Endothelial cell (in vitro differentiated cells): Measurements from ENCODE around the gene GNG10. TPM values are rescaled to one million over a fixed set of nuclear protein-coding genes. Genes with fewer than 3 reads are reported as not detected.

ENCODE experiments used
- DNase-seq: peaks from one replicate; pipeline ENCODE4 v3.0.0; 2021; ENCODE audit warnings: low spot score
- H3K27ac Mint-ChIP-seq: one replicate; pipeline ENCODE4 v1.8.0; 2021; ENCODE audit warnings: mixed read lengths, inconsistent platforms; ENCODE audit not compliant: unreplicated experiment
- H3K27me3 Mint-ChIP-seq: one replicate; pipeline ENCODE4 v1.8.0; 2021; ENCODE audit warnings: mild to moderate bottlenecking, moderate library complexity, mixed read lengths, inconsistent platforms; ENCODE audit not compliant: unreplicated experiment
- H3K36me3 Mint-ChIP-seq: one replicate; pipeline ENCODE4 v1.8.0; 2021; ENCODE audit warnings: mild to moderate bottlenecking, low read depth, mixed read lengths, inconsistent platforms; ENCODE audit not compliant: unreplicated experiment
- H3K4me1 Mint-ChIP-seq: one replicate; pipeline ENCODE4 v1.8.0; 2021; ENCODE audit warnings: mild to moderate bottlenecking, mixed read lengths, inconsistent platforms; ENCODE audit not compliant: unreplicated experiment
- H3K4me3 Mint-ChIP-seq: one replicate; pipeline ENCODE4 v1.8.0; 2021; ENCODE audit warnings: mild to moderate bottlenecking, mixed read lengths, inconsistent platforms; ENCODE audit not compliant: unreplicated experiment
- H3K9me3 Mint-ChIP-seq: one replicate; pipeline ENCODE4 v1.8.0; 2021; ENCODE audit warnings: mixed read lengths, inconsistent platforms; ENCODE audit not compliant: unreplicated experiment
- total RNA-seq: library from RNA; stranded (reverse); fragmentation: NEBNext Ultra II Directional; extraction: Animal tissue kit (Norgen Biotek cat#: 25700); gene quantifications from one replicate; pipeline ENCODE4 v1.2.1, GENCODE V29; 2021; ENCODE audit not compliant: unreplicated experiment
- TF ChIP-seq, protein P1 (sequence below): fragments of 200-600 bp; sonication (generic); IDR thresholded peaks from one replicate; pipeline ENCODE4 v1.5.0; 2021; ENCODE audit warnings: antibody characterized with exemption; ENCODE audit not compliant: unreplicated experiment

GNG10 gene
- total RNA-seq, 1 donor from 2014 or later: 60.4 TPM

DNA sequence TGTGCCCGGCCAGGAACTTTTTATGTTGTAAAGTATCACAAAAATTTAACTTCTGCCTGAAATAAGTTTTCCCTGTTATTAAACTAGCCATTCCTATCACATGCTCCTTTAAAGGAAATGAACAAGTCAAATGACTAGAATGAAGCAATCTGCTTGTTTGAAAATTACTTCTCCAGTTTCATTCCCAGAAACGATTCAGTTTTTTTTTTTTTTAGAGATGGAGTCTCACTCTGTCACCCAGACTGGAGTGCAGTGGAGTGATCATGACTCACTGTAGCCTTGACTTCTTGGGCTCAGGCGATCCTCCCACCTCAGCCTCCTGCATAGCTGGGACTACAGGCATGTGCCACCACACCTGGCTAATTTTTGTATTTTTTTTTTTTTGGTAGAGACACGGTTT, 13.3 kb upstream of the GNG10 start:
- Mint-ChIP-seq H3K4me3 (no peak overlapping the region), H3K27me3 (no peaks in the 10 kb centered on the region), H3K36me3 (peaks cover 4% of the 10 kb centered on the region), H3K4me1 (no peaks in the 10 kb centered on the region), H3K27ac (no peak overlapping the region), H3K9me3 (no peaks in the 10 kb centered on the region)
- no peak for DNase-seq
- TF ChIP-seq, protein P1, sequence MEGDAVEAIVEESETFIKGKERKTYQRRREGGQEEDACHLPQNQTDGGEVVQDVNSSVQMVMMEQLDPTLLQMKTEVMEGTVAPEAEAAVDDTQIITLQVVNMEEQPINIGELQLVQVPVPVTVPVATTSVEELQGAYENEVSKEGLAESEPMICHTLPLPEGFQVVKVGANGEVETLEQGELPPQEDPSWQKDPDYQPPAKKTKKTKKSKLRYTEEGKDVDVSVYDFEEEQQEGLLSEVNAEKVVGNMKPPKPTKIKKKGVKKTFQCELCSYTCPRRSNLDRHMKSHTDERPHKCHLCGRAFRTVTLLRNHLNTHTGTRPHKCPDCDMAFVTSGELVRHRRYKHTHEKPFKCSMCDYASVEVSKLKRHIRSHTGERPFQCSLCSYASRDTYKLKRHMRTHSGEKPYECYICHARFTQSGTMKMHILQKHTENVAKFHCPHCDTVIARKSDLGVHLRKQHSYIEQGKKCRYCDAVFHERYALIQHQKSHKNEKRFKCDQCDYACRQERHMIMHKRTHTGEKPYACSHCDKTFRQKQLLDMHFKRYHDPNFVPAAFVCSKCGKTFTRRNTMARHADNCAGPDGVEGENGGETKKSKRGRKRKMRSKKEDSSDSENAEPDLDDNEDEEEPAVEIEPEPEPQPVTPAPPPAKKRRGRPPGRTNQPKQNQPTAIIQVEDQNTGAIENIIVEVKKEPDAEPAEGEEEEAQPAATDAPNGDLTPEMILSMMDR: no peak

DNA sequence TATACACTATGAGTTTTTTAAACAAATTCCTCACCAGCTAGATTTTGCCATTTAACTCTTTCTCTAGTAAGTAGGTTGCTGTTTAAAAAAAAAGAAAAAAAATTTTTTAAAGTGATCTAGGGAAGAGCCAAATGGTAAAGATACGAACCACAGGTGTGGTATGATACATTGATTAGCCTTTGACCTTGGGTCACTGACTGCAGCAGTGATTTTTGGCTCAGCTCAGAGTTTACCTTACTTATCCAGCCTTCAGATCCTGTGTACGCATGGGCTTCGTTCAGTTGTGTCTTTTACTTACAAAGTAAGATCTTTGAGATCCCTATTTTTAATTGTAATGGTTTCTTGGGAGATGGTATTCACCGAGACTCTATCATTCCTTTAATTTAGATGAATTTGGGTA, 12.4 kb upstream of the GNG10 start:
- no peak overlapping the region for H3K4me3 Mint-ChIP-seq
- H3K27ac Mint-ChIP-seq: no peak overlapping the region
- no peak for DNase-seq
- H3K36me3 Mint-ChIP-seq: peaks cover 4% of the 10 kb centered on the region
- TF ChIP-seq, protein P1: no peak
- no peaks in the 10 kb centered on the region for H3K9me3 Mint-ChIP-seq
- no peaks in the 10 kb centered on the region for H3K27me3 Mint-ChIP-seq
- no peaks in the 10 kb centered on the region for H3K4me1 Mint-ChIP-seq

DNA sequence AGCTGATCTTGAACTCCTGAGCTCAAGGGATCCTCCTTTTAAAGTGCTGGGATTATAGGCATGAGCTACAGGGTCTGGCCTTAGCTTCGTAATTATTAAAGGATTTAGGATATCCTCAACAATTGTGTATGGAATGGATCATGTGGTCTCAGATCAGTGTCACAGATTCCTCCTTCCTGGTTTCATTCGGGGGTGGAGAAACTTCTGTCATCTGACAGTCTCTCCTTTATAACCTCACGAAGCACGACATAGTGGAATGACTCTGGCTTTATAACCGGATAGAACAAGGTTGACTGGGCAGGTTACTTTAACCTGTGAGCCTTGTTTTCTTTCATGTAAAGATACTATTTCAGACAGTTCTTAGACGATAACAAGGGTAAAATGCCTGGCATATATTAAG, 4.4 kb upstream of the GNG10 start:
- Mint-ChIP-seq H3K4me1 (peaks cover 4% of the 10 kb centered on the region), H3K36me3 (no peaks in the 10 kb centered on the region)
- TF ChIP-seq, protein P1: no peak

DNA sequence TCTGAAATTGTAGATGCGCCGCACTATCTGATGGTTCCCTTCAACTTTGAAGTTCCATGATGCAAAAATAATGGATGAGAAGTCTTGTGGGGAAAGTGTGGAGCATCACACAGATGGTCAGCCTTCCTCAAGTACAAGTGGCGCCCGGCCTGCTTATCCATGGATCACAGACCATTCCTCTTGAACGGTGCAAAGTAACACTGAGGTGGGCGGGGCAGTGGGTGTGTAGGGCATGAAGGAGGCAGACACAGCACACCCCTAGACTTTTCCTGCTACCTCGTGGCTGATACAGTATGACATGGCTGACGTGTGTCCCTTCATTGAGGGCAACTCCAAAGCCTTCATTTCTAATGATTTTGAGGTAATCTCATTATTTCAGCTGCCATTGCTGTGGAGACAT, 2.5 kb upstream of the GNG10 start:
- peaks cover 14% of the 10 kb centered on the region for H3K27me3 Mint-ChIP-seq
- H3K27ac Mint-ChIP-seq: no peak overlapping the region
- no peak overlapping the region for H3K4me3 Mint-ChIP-seq
- no peaks in the 10 kb centered on the region for H3K36me3 Mint-ChIP-seq
- H3K9me3 Mint-ChIP-seq: no peaks in the 10 kb centered on the region
- TF ChIP-seq, protein P1: no peak
- DNase-seq: no peak
- peaks cover 19% of the 10 kb centered on the region for H3K4me1 Mint-ChIP-seq

More for the DNA sequence above, 4.4 kb upstream of the GNG10 start:
- Mint-ChIP-seq H3K27me3 (peaks cover 9% of the 10 kb centered on the region), H3K27ac (no peak overlapping the region), H3K4me3 (no peak overlapping the region), H3K9me3 (no peaks in the 10 kb centered on the region)
- DNase-seq: no peak

DNA sequence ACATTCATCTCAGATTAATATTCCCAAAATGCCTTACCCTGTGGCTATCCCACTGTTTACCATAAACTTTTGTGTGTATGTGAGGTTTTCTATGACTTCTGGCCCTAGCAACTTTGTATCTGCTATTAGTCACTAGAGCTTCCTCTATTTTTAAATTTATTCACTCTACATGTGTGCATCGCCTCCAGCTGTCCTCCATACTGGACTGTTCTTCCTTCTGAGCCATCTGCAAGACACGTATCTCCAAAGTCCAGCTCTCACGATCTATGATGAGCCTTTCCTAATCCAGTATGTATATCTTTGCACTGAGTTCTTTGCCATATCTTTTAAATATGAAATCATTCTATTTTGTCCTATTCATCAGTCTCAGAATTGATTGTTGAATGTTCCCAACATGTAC, 1.7 kb upstream of the GNG10 start:
- no peaks in the 10 kb centered on the region for H3K36me3 Mint-ChIP-seq
- H3K9me3 Mint-ChIP-seq: no peaks in the 10 kb centered on the region
- H3K27ac Mint-ChIP-seq: no peak overlapping the region
- H3K4me3 Mint-ChIP-seq: no peak overlapping the region
- H3K4me1 Mint-ChIP-seq: peaks cover 19% of the 10 kb centered on the region
- peaks cover 14% of the 10 kb centered on the region for H3K27me3 Mint-ChIP-seq
- TF ChIP-seq, protein P1: no peak
- DNase-seq: no peak
